CD14-positive monocyte (primary cell): ENCODE measurements around the gene SRR. TPM values are rescaled to one million over a fixed set of nuclear protein-coding genes. Genes with fewer than 3 reads are reported as not detected.

ENCODE experiments used
- DNase-seq, 3 donors: peaks; one replicate each; pipeline ENCODE4 v3.0.0-alpha.2; 2011 to 2022
- H2AFZ ChIP-seq: 2 replicates; pipeline ENCODE4 v1.6.0; 2012; ENCODE audit warnings: mild to moderate bottlenecking, low read depth, low read length, inconsistent platforms; ENCODE audit not compliant: insufficient read depth, poor library complexity, severe bottlenecking
- H3K27ac ChIP-seq, 2 donors: 1 replicate in 1 of 2; 2 replicates in 1 of 2; pipeline ENCODE4 v1.5.1; 2012 to 2013; ENCODE audit warnings: low read length in 2 of 2, control low read depth in 1 of 2, inconsistent platforms in 1 of 2, low read depth in 1 of 2, mild to moderate bottlenecking in 1 of 2
- H3K27me3 ChIP-seq, 2 donors: one replicate each; pipeline versions ENCODE4 v1.6.0 to v1.6.1; 2011 to 2013; ENCODE audit warnings: low read length in 2 of 2; ENCODE audit not compliant: control insufficient read depth in 2 of 2, insufficient read depth in 2 of 2
- H3K36me3 ChIP-seq, 2 donors: replicated peaks in 1 of 2; 1 replicate in 1 of 2; 2 replicates in 1 of 2; pipeline versions ENCODE4 v1.5.1 to v1.6.1; 2012 to 2013; ENCODE audit warnings: low read length in 2 of 2, control low read depth in 1 of 2, inconsistent platforms in 1 of 2, mild to moderate bottlenecking in 1 of 2; ENCODE audit not compliant: insufficient read depth in 2 of 2, control insufficient read depth in 1 of 2
- H3K4me1 ChIP-seq, 2 donors: 1 replicate in 1 of 2; 2 replicates in 1 of 2; pipeline versions ENCODE4 v1.5.1 to v1.6.1; 2012 to 2013; ENCODE audit warnings: low read length in 2 of 2, control low read depth in 1 of 2, inconsistent platforms in 1 of 2, mild to moderate bottlenecking in 1 of 2, moderate library complexity in 1 of 2; ENCODE audit not compliant: insufficient read depth in 2 of 2, control insufficient read depth in 1 of 2
- H3K4me2 ChIP-seq: replicated peaks from 2 replicates; pipeline ENCODE3; 2012; ENCODE audit warnings: low read length, moderate library complexity, mild to moderate bottlenecking; ENCODE audit not compliant: poor library complexity, severe bottlenecking; ENCODE audit errors: extremely low read depth
- H3K4me3 ChIP-seq, 3 experiments: fragments of 200-600 bp in 1 of 3; sonication (generic) in 1 of 3; replicated peaks in 1 of 3; 1 replicate in 2 of 3; 2 replicates in 1 of 3; pipeline ENCODE4 v1.5.1; 2011 to 2013; ENCODE audit warnings: low read length in 3 of 3, mild to moderate bottlenecking in 3 of 3, control low read depth in 2 of 3, low read depth in 2 of 3, inconsistent platforms in 1 of 3, moderate library complexity in 1 of 3
- H3K79me2 ChIP-seq: 2 replicates; pipeline ENCODE4 v1.6.0; 2012; ENCODE audit warnings: mild to moderate bottlenecking, control low read depth, inconsistent platforms, low read length, moderate library complexity; ENCODE audit not compliant: insufficient read depth
- H3K9ac ChIP-seq: 2 replicates; pipeline ENCODE4 v1.6.0; 2017; ENCODE audit warnings: low read length, mild to moderate bottlenecking; ENCODE audit not compliant: insufficient read depth, poor library complexity, severe bottlenecking
- H3K9me3 ChIP-seq, 2 donors: replicated peaks in 1 of 2; 1 replicate in 1 of 2; 2 replicates in 1 of 2; pipeline versions ENCODE4 v1.5.1 to v1.6.1; 2012 to 2013; ENCODE audit warnings: low read length in 2 of 2, control low read depth in 1 of 2; ENCODE audit not compliant: control insufficient read depth in 1 of 2, insufficient read depth in 1 of 2
- H4K20me1 ChIP-seq: 2 replicates; pipeline ENCODE4 v1.6.0; 2012; ENCODE audit warnings: mild to moderate bottlenecking, low read length, control low read depth, moderate library complexity; ENCODE audit not compliant: insufficient read depth
- H3K27ac Mint-ChIP-seq, 7 donors: one replicate each; pipeline ENCODE4 v1.8.0; 2020; ENCODE audit warnings: mild to moderate bottlenecking in 7 of 7, mixed read lengths in 7 of 7, moderate library complexity in 6 of 7, inconsistent platforms in 2 of 7
- H3K27me3 Mint-ChIP-seq, 3 donors: one replicate each; pipeline ENCODE4 v1.8.0; 2021 to 2022; ENCODE audit warnings: low read depth in 3 of 3, mild to moderate bottlenecking in 3 of 3, mixed read lengths in 3 of 3, moderate library complexity in 3 of 3, inconsistent platforms in 1 of 3
- H3K36me3 Mint-ChIP-seq, 2 donors: one replicate each; pipeline ENCODE4 v1.8.0; 2020; ENCODE audit warnings: mixed read lengths in 2 of 2, inconsistent platforms in 1 of 2, mild to moderate bottlenecking in 1 of 2
- H3K4me1 Mint-ChIP-seq: one replicate; pipeline ENCODE4 v1.8.0; 2020; ENCODE audit warnings: mild to moderate bottlenecking, mixed read lengths
- H3K4me3 Mint-ChIP-seq, 2 donors: one replicate each; pipeline ENCODE4 v1.8.0; 2020; ENCODE audit warnings: mild to moderate bottlenecking in 2 of 2, mixed read lengths in 2 of 2, moderate library complexity in 1 of 2
- H3K9me3 Mint-ChIP-seq, 7 donors: one replicate each; pipeline ENCODE4 v1.8.0; 2020 to 2022; ENCODE audit warnings: mixed read lengths in 7 of 7, mild to moderate bottlenecking in 6 of 7, moderate library complexity in 6 of 7, inconsistent platforms in 2 of 7
- CTCF ChIP-seq: fragments of 200-600 bp; IDR thresholded peaks from one replicate; pipeline ENCODE4 v1.8.0; 2022; ENCODE audit warnings: antibody characterized with exemption, mild to moderate bottlenecking
- WGBS: methylation state at CpG from one replicate; pipeline ENCODE4 v1.1.5; 2013; ENCODE audit warnings: missing lambda C conversion rate; ENCODE audit not compliant: insufficient coverage; 5-methylcytosine and 5-hydroxymethylcytosine counted together
- intact Hi-C, 2 donors: fragments of 100-400 bp; cut with micrococcal nuclease; formaldehyde crosslinking; loops; one replicate each; pipeline versions ENCODE4 v1.15.0 to v1.15.1; 2023
- polyA plus RNA-seq, 3 donors: library from polyadenylated mRNA; depleted of rRNA in 1 of 3; unstranded in 2 of 3; stranded (reverse) in 1 of 3; fragments of 300-500 nt in 2 of 3; fragments of >200 nt in 1 of 3; fragmentation: Illumina TruSeq in 2 of 3; gene quantifications; 1 replicate in 2 of 3; 2 replicates in 1 of 3; pipeline ENCODE4 v1.2.3, GENCODE V29; 2012 to 2021

The SRR gene
- polyA plus RNA-seq, 3 donors = 3.4 to 5.7 (median 3.7) TPM

GRCh38 chr17:2295575-2295974 lies 8.2 kb upstream of the SRR start:
- H3K27me3 Mint-ChIP-seq = peaks cover 0 to 2% (median 0%) of the 10 kb centered on the region in 3 donors
- Histone ChIP-seq H3K27ac (no peak overlapping the region), H3K9ac (no peak overlapping the region), H3K79me2 (no peaks in the 10 kb centered on the region), H3K4me2 (no peak overlapping the region), H3K27me3 (no peaks in the 10 kb centered on the region), H4K20me1 (peaks cover 9% of the 10 kb centered on the region), H3K9me3 (no peaks in the 10 kb centered on the region), H3K36me3 (peaks cover 67 to 95% of the 10 kb centered on the region in 2 donors), H3K4me3 (no peak overlapping the region), H3K4me1 (no peaks in the 10 kb centered on the region), H2AFZ (no peak overlapping the region)
- H3K36me3 Mint-ChIP-seq = peaks cover 84 to 91% of the 10 kb centered on the region in 2 donors
- no peak overlapping the region for H3K4me3 Mint-ChIP-seq
- H3K27ac Mint-ChIP-seq = peak overlapping the region in 1 of 7 donors; percentile 1
- 91% methylated on average over 1 of the region's 1 CpG for WGBS
- H3K4me1 Mint-ChIP-seq = peaks cover 2% of the 10 kb centered on the region
- H3K9me3 Mint-ChIP-seq = no peaks in the 10 kb centered on the region
- no peak for TF ChIP-seq CTCF
- intact Hi-C loops = no loop called here
- DNase-seq = no peak

- Mint-ChIP-seq H3K27me3 (peaks cover 0 to 2% (median 0%) of the 10 kb centered on the region in 3 donors), H3K4me1 (peaks cover 6% of the 10 kb centered on the region), H3K9me3 (no peaks in the 10 kb centered on the region), H3K4me3 (no peak overlapping the region), H3K36me3 (peaks cover 76 to 77% of the 10 kb centered on the region in 2 donors), H3K27ac (no peak overlapping the region)
- no peak for DNase-seq
- peaks cover 13% of the 10 kb centered on the region for H3K79me2 ChIP-seq
- TF ChIP-seq CTCF = no peak
- peaks cover 65 to 80% of the 10 kb centered on the region in 2 donors for H3K36me3 ChIP-seq
- no peaks in the 10 kb centered on the region for H3K9me3 ChIP-seq
- H2AFZ ChIP-seq = no peak overlapping the region
- no peak overlapping the region for H3K4me3 ChIP-seq
- no peaks in the 10 kb centered on the region for H3K27me3 ChIP-seq
- no peak overlapping the region for H3K27ac ChIP-seq
- peaks cover 0 to under 1% of the 10 kb centered on the region in 2 donors for H3K4me1 ChIP-seq
- WGBS = 100% methylated on average over 1 of the region's 5 CpGs
- peaks cover 15% of the 10 kb centered on the region for H4K20me1 ChIP-seq
- intact Hi-C loops = no loop called here
- no peak overlapping the region for H3K9ac ChIP-seq
- H3K4me2 ChIP-seq = no peak overlapping the region
Observed at GRCh38 chr17:2297023-2297422, 6.7 kb upstream of the SRR start.
